BJ (cell line): ENCODE measurements around the gene PTPRM. TPM values are rescaled to one million over a fixed set of nuclear protein-coding genes. Genes with fewer than 3 reads are reported as not detected.

ENCODE experiments used
- CTCF ChIA-PET: fragments of 350-600 bp; formaldehyde crosslinking; extraction: SDS; loops from one replicate; lab custom pipeline; 2021; ENCODE audit warnings: antibody characterized with exemption, inconsistent platforms; lab: Yijun Ruan, JAX
- POLR2A ChIA-PET: fragments of 300-600 bp; sonication (Branson Sonifier 250); formaldehyde crosslinking; extraction: SDS; loops from one replicate; lab custom pipeline; 2021; ENCODE audit warnings: antibody characterized with exemption; lab: Charles Lee
- DNase-seq: peaks from one replicate; pipeline ENCODE4 v3.0.0-alpha.2; 2011; ENCODE audit warnings: low read depth
- H3K27me3 ChIP-seq: 2 replicates; pipeline ENCODE4 v1.6.0; 2011; ENCODE audit warnings: low read length; ENCODE audit not compliant: control insufficient read depth, insufficient read depth
- H3K36me3 ChIP-seq: 2 replicates; pipeline ENCODE4 v1.5.1; 2011; ENCODE audit warnings: low read length; ENCODE audit not compliant: control insufficient read depth, insufficient read depth
- H3K4me3 ChIP-seq: 2 replicates; pipeline ENCODE4 v1.5.1; 2011; ENCODE audit warnings: low read depth, mild to moderate bottlenecking, control low read depth, low read length
- CTCF ChIP-seq: IDR thresholded peaks from 2 replicates; pipeline ENCODE4 v1.5.1; 2011; ENCODE audit warnings: low read depth, mild to moderate bottlenecking, control low read depth, inconsistent platforms, low read length, moderate library complexity; ENCODE audit not compliant: insufficient read depth
- polyA plus RNA-seq: library from polyadenylated mRNA; depleted of rRNA; stranded (reverse); fragments of >200 nt; gene quantifications from 2 replicates; pipeline ENCODE4 v1.2.3, GENCODE V29; 2011

Gene PTPRM
- polyA plus RNA-seq, 1 experiment, result 149 TPM

GRCh38 chr18:8351161-8351560, 784.0 kb downstream of the PTPRM start:
- TF ChIP-seq CTCF, result no peak
- DNase-seq, result no peak
- H3K36me3 ChIP-seq, result no peaks in the 10 kb centered on the region
- POLR2A ChIA-PET, result interaction anchor here (0.6 kb wide), 1 partner anchor 1145 kb away, joined by 3 read pairs; no protein-coding TSS in a partner anchor
- H3K27me3 ChIP-seq, result no peaks in the 10 kb centered on the region
- CTCF ChIA-PET, result interaction anchor here (0.7 kb wide), 1 partner anchor 15 kb away, joined by 3 read pairs; no protein-coding TSS in a partner anchor
- H3K4me3 ChIP-seq, result no peak overlapping the region

GRCh38 chr18:8354304-8354703, 787.2 kb downstream of the PTPRM start:
- no peaks in the 10 kb centered on the region for H3K36me3 ChIP-seq
- POLR2A ChIA-PET, result no interaction called here
- no peak for DNase-seq
- H3K27me3 ChIP-seq, result no peaks in the 10 kb centered on the region
- CTCF ChIA-PET, result interaction anchor here (1.0 to 1.4 kb wide), 2 partner anchors 14 to 16 kb away, joined by 3 read pairs; no protein-coding TSS in a partner anchor
- TF ChIP-seq CTCF, result no peak
- H3K4me3 ChIP-seq, result no peak overlapping the region

GRCh38 chr18:8356001-8356400, 788.9 kb downstream of the PTPRM start:
- POLR2A ChIA-PET, result no interaction called here
- no peak overlapping the region for H3K4me3 ChIP-seq
- no peaks in the 10 kb centered on the region for H3K36me3 ChIP-seq
- H3K27me3 ChIP-seq, result no peaks in the 10 kb centered on the region
- DNase-seq, result no peak
- CTCF ChIA-PET, result interaction anchor here (1.4 kb wide), 1 partner anchor 904 kb away, joined by 3 read pairs; no protein-coding TSS in a partner anchor
- no peak for TF ChIP-seq CTCF

GRCh38 chr18:8357320-8357719, 790.2 kb downstream of the PTPRM start:
- H3K4me3 ChIP-seq, result no peak overlapping the region
- no peak for DNase-seq
- TF ChIP-seq CTCF, result no peak
- ChIA-PET POLR2A (no interaction called here), CTCF (no interaction called here)
- no peaks in the 10 kb centered on the region for H3K36me3 ChIP-seq
- H3K27me3 ChIP-seq, result no peaks in the 10 kb centered on the region

GRCh38 chr18:8358033-8358765, 791.1 kb downstream of the PTPRM start:
- TF ChIP-seq CTCF, result no peak
- POLR2A ChIA-PET, result no interaction called here
- CTCF ChIA-PET, result no interaction called here
- no peak for DNase-seq
- H3K4me3 ChIP-seq, result no peak overlapping the region
- H3K27me3 ChIP-seq, result no peaks in the 10 kb centered on the region
- no peaks in the 10 kb centered on the region for H3K36me3 ChIP-seq
